ENCODE data around the gene IL36G. TPM values are rescaled to one million over a fixed set of nuclear protein-coding genes. Genes with fewer than 3 reads are reported as not detected.
A peak's percentile ranks its signal among the peaks of the same experiment; 100 is the strongest.
"Not testable (repeated sequence)": the region's sequence is repeated elsewhere in the genome, so short reads cannot be mapped to it uniquely, and the experiment has no call there.

The IL36G gene
- 0.67 TPM for polyA plus RNA-seq (ENCODE audit: insufficient read length)
- long read RNA-seq, donor 1, result 0 reads
- long read RNA-seq, donor 2, result 0 reads
- long read RNA-seq, donor 3, result 0 reads
- long read RNA-seq, donor 4, result 0 reads
- long read RNA-seq, donor 5, result 0 reads
- long read RNA-seq, donor 6, result 0 reads
- long read RNA-seq, donor 7, result 0 reads
- long read RNA-seq, donor 8, result 0 reads

DNA sequence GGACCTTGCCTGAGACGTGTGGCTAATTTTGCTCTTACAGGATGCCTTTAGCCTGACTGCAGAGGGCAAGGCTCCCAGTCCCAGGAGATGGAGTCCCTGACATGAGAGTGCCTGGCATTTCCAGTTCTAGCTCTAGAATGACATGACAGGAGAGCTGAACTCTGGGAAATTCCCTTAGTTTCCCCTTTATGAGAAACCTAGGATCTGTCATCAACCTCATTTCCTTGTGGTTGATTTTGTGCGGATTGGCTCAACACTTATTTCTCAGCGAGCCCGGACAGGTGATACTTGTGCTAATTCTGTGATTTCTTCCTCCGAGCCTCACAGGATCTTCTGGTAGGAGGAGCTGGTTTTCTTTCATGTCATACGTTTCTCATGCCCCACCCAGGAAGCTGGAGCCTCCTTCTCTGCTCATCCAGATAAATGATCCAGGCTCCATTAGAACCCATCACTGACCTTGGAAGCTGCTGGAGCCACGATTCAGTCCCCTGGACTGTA is at the start of gene IL36G:
Gene IL36G, plus strand, starts transcription at position 448 of the 498 bp plus-strand sequence. CDS start 633 bp downstream, outside the sequence.
- DNase-seq, result no peak

- no peak for DNase-seq
Measured at GRCh38 chr2:112933261-112933660, 44.5 kb upstream of the IL36G start.

GRCh38 chr2:112934117-112934516 is 43.7 kb upstream of the IL36G start:
- not testable (repeated sequence) for DNase-seq

DNA sequence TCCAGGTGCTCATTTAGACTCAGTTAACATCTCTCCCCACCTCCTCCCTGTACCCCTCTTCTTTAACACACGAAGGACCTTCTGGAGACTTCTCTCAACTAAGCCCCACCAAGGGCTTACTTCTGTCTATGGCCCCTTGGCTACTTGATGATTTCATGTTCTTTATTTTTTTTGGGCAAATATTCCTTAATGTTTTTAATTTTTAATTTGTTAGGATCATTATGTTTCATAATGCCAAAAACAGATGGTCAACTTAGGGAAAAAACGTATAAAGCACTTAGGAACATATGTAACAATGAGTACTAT is 40.9 kb upstream of the IL36G start:
- DNase-seq, result no peak

- DNase-seq, result no peak
Measured at GRCh38 chr2:112938904-112939303, 38.9 kb upstream of the IL36G start.

GRCh38 chr2:112939425-112939824 is 38.4 kb upstream of the IL36G start:
- DNase-seq, result no peak

DNA sequence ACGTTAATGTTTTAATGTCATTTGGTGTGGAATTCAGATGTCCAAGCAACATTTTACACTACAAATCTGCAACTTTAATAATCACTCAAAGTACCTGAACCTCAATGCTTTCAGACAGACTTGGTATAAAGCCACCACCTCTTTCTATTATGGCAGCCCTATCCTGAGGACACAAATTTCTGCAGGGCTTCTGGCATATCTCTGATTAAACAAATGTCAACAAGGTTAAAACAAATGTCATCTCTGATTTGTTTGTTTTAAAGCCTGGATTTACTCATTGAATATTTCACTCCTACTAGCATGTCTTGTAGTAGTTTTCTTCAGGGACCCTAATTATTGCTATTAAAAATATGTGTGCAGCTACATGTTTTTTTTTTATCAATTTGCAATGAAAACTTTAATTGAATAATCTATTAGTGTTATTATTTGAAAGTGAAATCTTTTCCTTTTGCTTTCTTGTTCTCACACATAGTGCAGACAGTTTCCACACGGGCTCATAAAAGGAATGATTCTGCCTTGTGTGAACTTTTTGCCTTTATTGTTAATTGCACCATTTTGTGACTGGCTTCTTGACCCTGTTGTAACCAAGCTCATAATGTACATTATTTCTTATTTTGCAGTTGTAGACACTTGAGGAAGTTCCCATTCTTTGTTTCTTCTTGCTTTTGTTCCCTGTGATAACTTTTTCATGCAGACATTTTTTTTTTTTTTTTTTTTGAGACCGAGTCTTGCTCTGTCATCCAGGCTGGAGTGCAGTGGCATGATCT is 36.8 kb upstream of the IL36G start:
- DNase-seq, result no peak

DNA sequence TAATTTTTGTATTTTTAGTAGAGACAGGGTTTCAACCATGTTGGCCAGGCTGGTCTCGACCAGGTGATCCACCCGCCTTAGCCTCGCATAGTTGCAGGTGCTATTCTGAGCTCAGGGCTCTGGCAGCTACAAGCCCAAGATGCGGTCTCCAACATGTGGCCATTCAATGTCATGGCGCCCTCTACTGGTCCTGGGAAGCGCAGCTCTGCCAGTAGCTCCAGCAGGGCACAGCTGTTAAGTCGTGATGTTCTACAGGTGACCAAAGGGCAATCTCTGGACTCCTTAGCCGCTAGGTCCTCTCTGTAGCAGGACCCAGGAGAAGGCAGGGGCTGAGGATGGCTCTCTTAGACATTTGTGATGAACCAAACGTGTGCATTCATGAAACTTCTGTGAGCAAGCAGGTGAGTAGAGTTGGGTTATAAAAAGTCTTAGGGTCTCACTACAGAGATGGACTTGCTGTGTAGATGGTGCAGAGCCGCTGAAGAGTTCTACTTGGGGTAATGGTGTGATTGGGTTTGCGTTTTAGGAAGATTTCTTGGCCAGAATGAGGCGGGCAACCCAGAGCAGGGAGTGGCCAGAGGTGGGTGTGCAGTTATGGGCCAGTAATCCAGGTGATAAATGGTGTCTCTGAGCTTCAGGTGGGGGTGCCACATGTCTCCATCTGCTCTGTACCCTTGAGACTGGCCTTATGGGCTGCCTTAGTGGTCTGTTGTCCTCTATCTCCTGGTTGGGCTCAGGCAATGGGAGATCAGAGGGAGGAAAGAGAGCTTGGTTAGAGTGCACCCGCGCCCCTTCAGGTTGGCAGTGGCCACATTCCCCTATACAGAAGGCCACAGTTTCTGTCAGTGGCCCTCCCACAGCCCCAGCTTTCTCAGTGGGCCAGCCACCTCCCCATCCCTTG is 35.8 kb upstream of the IL36G start:
- peak; percentile 78 for DNase-seq

- no peak for DNase-seq
Measured at GRCh38 chr2:112942654-112943002, 35.2 kb upstream of the IL36G start.

DNA sequence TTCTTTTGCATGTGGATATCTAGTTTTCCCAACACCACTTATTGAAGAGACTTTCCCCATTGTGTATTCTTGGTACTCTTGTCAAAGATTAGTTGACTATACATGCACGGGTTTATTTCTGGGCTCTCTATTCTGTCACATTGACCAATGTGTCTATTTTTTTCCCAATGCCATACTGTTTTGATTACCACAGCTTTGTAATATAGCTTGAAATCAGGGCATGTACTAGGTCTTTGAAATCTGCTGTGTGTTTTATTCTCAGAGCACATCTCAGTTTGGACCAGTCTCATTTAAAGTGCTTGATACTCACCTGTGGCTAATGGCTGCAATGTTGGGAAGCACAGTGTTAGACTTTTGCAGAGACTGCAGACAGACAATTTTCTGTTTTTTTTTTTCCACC is 32.8 kb upstream of the IL36G start:
- no peak for DNase-seq

DNA sequence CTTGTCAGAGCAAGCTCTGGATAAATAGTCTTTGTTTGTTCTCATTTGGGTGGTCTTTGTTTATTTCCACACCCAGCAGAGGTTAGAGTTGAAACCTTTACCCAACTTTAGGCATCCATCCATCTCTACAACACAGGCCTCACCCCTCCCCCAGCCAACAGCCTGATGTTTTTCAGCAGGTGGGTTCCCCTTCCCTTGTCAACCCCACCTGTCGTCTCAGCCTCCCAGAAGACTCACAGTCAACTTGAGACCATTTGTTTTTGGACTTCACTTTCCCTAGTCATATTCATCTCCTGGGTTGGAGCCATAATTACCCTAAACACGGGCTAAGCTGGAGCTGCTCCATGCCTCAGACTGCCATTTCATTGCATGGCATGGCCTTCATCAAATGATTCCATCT is 31.7 kb upstream of the IL36G start:
- no peak for DNase-seq

DNA sequence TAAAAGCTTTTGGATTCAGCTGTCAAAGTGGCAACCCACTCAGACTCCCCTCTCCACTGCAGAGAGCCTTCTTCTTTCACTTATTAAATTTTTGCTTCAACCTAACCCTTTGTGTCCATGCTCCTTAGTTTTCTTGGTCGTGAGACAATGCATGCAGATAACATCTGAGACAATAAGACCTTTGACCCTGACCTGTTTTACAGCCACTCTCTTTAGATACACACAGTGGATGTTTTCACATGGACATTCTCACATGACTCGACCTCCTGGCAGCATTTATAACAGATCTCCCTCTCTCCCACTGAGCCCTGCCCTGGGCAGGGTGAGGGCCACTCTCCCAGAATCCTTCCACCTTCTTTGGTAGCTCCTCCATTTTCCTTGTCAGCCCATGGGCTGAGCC is 30.4 kb upstream of the IL36G start:
- no peak for DNase-seq

GRCh38 chr2:112949456-112949855 is 28.4 kb upstream of the IL36G start:
- no peak for DNase-seq

DNA sequence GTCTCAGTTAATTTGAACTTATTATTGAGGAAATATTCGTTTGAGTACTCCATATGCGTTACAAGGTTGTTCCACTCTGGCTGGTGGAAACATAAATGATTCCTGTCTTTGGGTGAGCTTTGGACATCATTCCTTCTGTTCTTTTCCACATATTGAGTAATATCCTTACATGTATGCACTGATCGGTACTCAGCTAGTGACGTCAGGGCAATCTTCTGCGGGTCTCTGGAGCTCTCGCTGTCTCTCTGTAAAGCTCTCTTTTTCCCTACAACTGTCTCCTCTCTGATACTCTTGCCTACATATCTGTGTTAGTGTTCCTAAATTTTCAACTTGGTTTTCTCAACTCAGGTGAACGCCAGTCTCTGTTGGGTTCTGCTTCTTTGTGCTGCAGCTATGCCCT is 23.4 kb upstream of the IL36G start:
- DNase-seq, result no peak

GRCh38 chr2:112957511-112957910 is 20.3 kb upstream of the IL36G start:
- no peak for DNase-seq

GRCh38 chr2:112958428-112959108 is 19.2 kb upstream of the IL36G start:
- DNase-seq, result peak; percentile 43

- no peak for DNase-seq
Measured at GRCh38 chr2:112959109-112959812, 18.5 kb upstream of the IL36G start.

DNA sequence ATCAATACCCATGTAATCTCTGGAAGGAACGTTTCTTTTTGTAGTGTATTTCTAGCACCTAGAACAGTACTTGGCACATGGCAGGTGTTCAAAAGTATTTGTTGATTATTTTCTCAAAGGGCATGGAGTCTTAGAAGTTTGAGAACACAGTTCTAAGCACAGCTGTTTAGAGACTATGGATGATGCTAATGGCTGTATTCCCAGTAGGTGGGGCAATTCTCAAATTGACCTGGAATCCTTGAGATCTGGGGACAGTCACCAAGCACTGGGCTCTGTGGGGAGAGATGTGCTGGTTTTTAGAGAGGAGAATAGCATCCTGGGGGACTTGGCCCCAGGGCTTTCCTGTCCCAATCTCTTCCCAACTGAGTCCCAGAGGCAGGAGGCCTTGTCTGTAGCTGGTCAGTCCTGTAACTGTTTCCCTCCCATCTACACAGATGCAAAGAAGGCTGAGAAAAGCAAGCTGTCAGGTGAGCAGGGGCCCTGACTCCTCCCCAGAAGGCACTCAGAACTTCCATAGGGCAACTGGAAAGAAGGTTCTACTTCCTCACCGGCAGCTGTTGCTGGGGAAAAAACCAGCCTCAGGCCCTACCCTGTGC is 17.5 kb upstream of the IL36G start:
- DNase-seq, result no peak

- DNase-seq, result no peak
Measured at GRCh38 chr2:112962308-112963175, 15.3 kb upstream of the IL36G start.

GRCh38 chr2:112967023-112967422 is 10.8 kb upstream of the IL36G start:
- DNase-seq, result no peak
